HEK293 (cell line): ENCODE data around the gene NOXO1.

Experiments used
- CTCF ChIA-PET: fragments of 350-600 bp; formaldehyde crosslinking; extraction: SDS; loops from one replicate; lab custom pipeline; 2021; ENCODE audit warnings: antibody characterized with exemption; lab: Yijun Ruan, JAX
- POLR2A ChIA-PET: fragments of 300-600 bp; formaldehyde crosslinking; extraction: SDS; loops from one replicate; lab custom pipeline; 2020; ENCODE audit warnings: antibody characterized with exemption, inconsistent platforms; lab: Yijun Ruan, JAX
- H3K27ac ChIP-seq: fragments of 200-500 bp; sonication (Bioruptor generic); 2 replicates; pipeline ENCODE4 v1.5.1; 2014; ENCODE audit warnings: low read depth, low read length, control low read depth, inconsistent platforms; ENCODE audit errors: extremely low read depth
- H3K36me3 ChIP-seq, 2 experiments: fragments of 200-500 bp in 1 of 2; sonication (Bioruptor generic) in 1 of 2; 1 replicate in 1 of 2; 2 replicates in 1 of 2; pipeline ENCODE4 v1.5.1; 2014 to 2017; ENCODE audit warnings: inconsistent platforms in 2 of 2, low read length in 2 of 2; ENCODE audit not compliant: control insufficient read depth in 2 of 2, insufficient read depth in 1 of 2
- H3K4me1 ChIP-seq: fragments of 200-500 bp; sonication (Bioruptor generic); 2 replicates; pipeline ENCODE4 v1.5.1; 2014; ENCODE audit warnings: mild to moderate bottlenecking, low read length, inconsistent platforms; ENCODE audit not compliant: control insufficient read depth, insufficient read depth
- H3K4me3 ChIP-seq: 2 replicates; pipeline ENCODE4 v1.5.1; 2011; ENCODE audit warnings: low read depth, mild to moderate bottlenecking, control low read depth, low read length, moderate library complexity
- H3K9me3 ChIP-seq: fragments of 200-500 bp; sonication (Bioruptor generic); 2 replicates; pipeline ENCODE4 v1.5.1; 2014; ENCODE audit warnings: low read depth, low read length, inconsistent platforms; ENCODE audit not compliant: control insufficient read depth, insufficient read depth
- EGR2 ChIP-seq: fragments of 450-650 bp; formaldehyde crosslinking; IDR thresholded peaks from 2 replicates; pipeline ENCODE4 v1.5.1; 2016; ENCODE audit warnings: low read depth, missing biosample characterization, missing genetic modification characterization
- FEZF1 ChIP-seq: fragments of 450-650 bp; formaldehyde crosslinking; IDR thresholded peaks from 2 replicates; pipeline ENCODE4 v1.5.1; 2016; ENCODE audit warnings: missing biosample characterization, missing genetic modification characterization
- HIC1 ChIP-seq: fragments of 450-650 bp; formaldehyde crosslinking; IDR thresholded peaks from 2 replicates; pipeline ENCODE4 v1.5.1; 2016; ENCODE audit warnings: missing biosample characterization, missing genetic modification characterization
- KLF1 ChIP-seq: fragments of 450-650 bp; formaldehyde crosslinking; IDR thresholded peaks from 2 replicates; pipeline ENCODE4 v1.5.1; 2016; ENCODE audit warnings: missing biosample characterization, missing genetic modification characterization
- KLF8 ChIP-seq: fragments of 450-650 bp; formaldehyde crosslinking; IDR thresholded peaks from 2 replicates; pipeline ENCODE4 v1.5.1; 2016; ENCODE audit warnings: missing biosample characterization, missing genetic modification characterization
- KLF9 ChIP-seq: fragments of 450-650 bp; formaldehyde crosslinking; IDR thresholded peaks from 2 replicates; pipeline ENCODE4 v1.5.1; 2016; ENCODE audit warnings: missing biosample characterization, missing genetic modification characterization, low read depth
- MEIS1 ChIP-seq: sonication (generic); formaldehyde crosslinking; IDR thresholded peaks from 2 replicates; pipeline ENCODE4 v1.8.1; 2022; ENCODE audit warnings: missing genetic modification reagents, mild to moderate bottlenecking, borderline replicate concordance
- PRDM6 ChIP-seq: fragments of 450-650 bp; formaldehyde crosslinking; IDR thresholded peaks from 2 replicates; pipeline ENCODE4 v1.5.1; 2017; ENCODE audit warnings: missing biosample characterization, missing genetic modification characterization
- RBAK ChIP-seq: fragments of 450-650 bp; formaldehyde crosslinking; IDR thresholded peaks from 2 replicates; pipeline ENCODE4 v1.5.1; 2016; ENCODE audit warnings: missing biosample characterization, missing genetic modification characterization
- ZBTB7A ChIP-seq: fragments of 450-650 bp; formaldehyde crosslinking; IDR thresholded peaks from 2 replicates; pipeline ENCODE4 v1.5.1; 2016; ENCODE audit warnings: low read depth, missing biosample characterization, missing genetic modification characterization
- ZFHX2 ChIP-seq: fragments of 450-650 bp; formaldehyde crosslinking; conservative IDR thresholded peaks from 2 replicates; pipeline ENCODE4 v1.5.1; 2016; ENCODE audit warnings: missing biosample characterization, missing genetic modification characterization
- ZNF184 ChIP-seq: fragments of 450-650 bp; IDR thresholded peaks from 2 replicates; pipeline ENCODE4 v1.5.1; 2018; ENCODE audit warnings: missing biosample characterization, mild to moderate bottlenecking, missing genetic modification characterization
- ZNF2 ChIP-seq: fragments of 450-650 bp; formaldehyde crosslinking; IDR thresholded peaks from 2 replicates; pipeline ENCODE4 v1.5.1; 2016; ENCODE audit warnings: missing biosample characterization, missing genetic modification characterization
- ZNF221 ChIP-seq: fragments of 450-650 bp; formaldehyde crosslinking; IDR thresholded peaks from 2 replicates; pipeline ENCODE4 v1.5.1; 2017; ENCODE audit warnings: missing biosample characterization, missing genetic modification characterization, borderline replicate concordance
- ZNF302 ChIP-seq: fragments of 450-650 bp; formaldehyde crosslinking; IDR thresholded peaks from 2 replicates; pipeline ENCODE4 v1.5.1; 2016; ENCODE audit warnings: missing biosample characterization, missing genetic modification characterization, low read depth
- ZNF341 ChIP-seq: fragments of 450-650 bp; formaldehyde crosslinking; IDR thresholded peaks from 2 replicates; pipeline ENCODE4; 2016; ENCODE audit warnings: low read depth, missing biosample characterization, missing genetic modification characterization
- ZNF514 ChIP-seq: fragments of 450-650 bp; formaldehyde crosslinking; IDR thresholded peaks from 2 replicates; pipeline ENCODE4 v1.5.1; 2016; ENCODE audit warnings: missing biosample characterization, missing genetic modification characterization
- ZNF549 ChIP-seq: fragments of 450-650 bp; IDR thresholded peaks from 2 replicates; pipeline ENCODE4 v1.5.1; 2018; ENCODE audit warnings: missing biosample characterization, missing genetic modification characterization, mild to moderate bottlenecking, inconsistent platforms, moderate library complexity
- ZNF558 ChIP-seq: fragments of 450-650 bp; formaldehyde crosslinking; IDR thresholded peaks from 2 replicates; pipeline ENCODE4 v1.5.1; 2016; ENCODE audit warnings: missing biosample characterization, missing genetic modification characterization
- ZNF76 ChIP-seq: fragments of 450-650 bp; formaldehyde crosslinking; IDR thresholded peaks from 2 replicates; pipeline ENCODE4; 2016; ENCODE audit warnings: low read depth, missing biosample characterization, missing genetic modification characterization, borderline replicate concordance
- ZNF792 ChIP-seq: fragments of 450-650 bp; formaldehyde crosslinking; IDR thresholded peaks from 2 replicates; pipeline ENCODE4 v1.5.1; 2016; ENCODE audit warnings: missing biosample characterization, missing genetic modification characterization
- TF ChIP-seq, protein P1 (sequence below): fragments of 450-650 bp; formaldehyde crosslinking; IDR thresholded peaks from 2 replicates; pipeline ENCODE4 v1.5.1; 2016; ENCODE audit warnings: missing biosample characterization, missing genetic modification characterization

The NOXO1 gene

GRCh38 chr16:1980030-1980769, 1.1 kb downstream of the NOXO1 start:
- Histone ChIP-seq H3K27ac (no peak overlapping the region), H3K4me1 (peaks cover 7% of the 10 kb centered on the region; the same call in 1 of the 2 replicates), H3K9me3 (no peaks in the 10 kb centered on the region), H3K4me3 (no peak overlapping the region), H3K36me3 (peaks cover 0 to 47% of the 10 kb centered on the region in 2 experiments; a peak in 1 of 3 replicates)
- TF ChIP-seq ZNF2 (tag by site-specific recombination) (no peak), ZNF792 (no peak), ZNF558 (tag by site-specific recombination) (no peak), KLF1 (tag by site-specific recombination) (0 out of 2 replicates have a peak, but pooled peaks have one; percentile 13), ZNF221 (no peak), EGR2 (tag by site-specific recombination) (peak; percentile 49), ZFHX2 (tag by site-specific recombination) (peak; percentile 29)
- TF ChIP-seq, all 188 proteins: peak for 3
- ChIA-PET CTCF (interaction anchor here (0.5 to 0.8 kb wide), 2 partner anchors 14 to 118 kb away, joined by 3 to 4 read pairs; no protein-coding TSS in a partner anchor), POLR2A (interaction anchor here (1.3 to 10.1 kb wide), 3 partner anchors 15 to 198 kb away, joined by 3 to 76 read pairs (median 3); partner anchors contain the start of genes MSRB1, NUBP2, RPS2 and SPSB3)

DNA sequence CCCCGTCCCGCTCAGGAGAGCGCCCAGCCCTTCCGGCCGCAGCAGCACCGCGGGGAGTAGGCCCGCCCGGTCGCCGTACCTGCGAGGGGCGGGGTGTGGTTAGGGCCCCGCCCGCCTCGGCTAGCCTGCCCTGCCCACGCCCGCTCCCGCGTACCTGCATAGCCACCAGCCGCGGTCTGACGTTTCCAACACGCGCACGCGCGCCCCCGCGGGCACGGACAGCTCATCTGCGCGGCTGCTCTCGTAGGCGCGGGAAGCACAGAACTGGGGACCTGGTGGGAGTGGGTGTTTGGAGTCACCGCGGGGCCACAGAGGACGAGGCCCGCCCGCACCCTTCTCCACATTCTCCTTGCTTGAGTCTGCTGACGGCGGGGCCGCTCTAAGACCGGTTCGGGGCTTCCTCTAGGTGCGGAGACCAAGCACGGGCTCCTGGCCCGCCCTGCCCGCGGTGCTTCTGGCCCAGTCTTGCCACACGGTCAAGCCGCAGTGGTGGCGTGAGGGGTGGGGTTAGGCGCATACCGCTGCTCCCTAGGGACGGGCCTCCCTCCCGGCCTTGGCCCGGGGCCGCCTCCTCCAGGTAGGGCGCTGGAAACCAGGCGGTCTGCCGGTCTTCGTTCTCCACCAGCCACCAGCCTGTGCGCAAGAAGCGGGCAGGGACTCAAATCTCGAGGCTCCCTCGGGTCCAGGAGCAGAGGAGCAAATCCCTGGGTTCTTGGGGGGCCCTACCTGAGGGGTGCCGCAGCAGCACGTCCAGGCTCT, 1.8 kb downstream of the NOXO1 start:
- POLR2A ChIA-PET = interaction anchor here (0.6 to 10.1 kb wide), 5 partner anchors 14 to 197 kb away, joined by 3 to 76 read pairs (median 4); partner anchors contain the start of genes MSRB1, NUBP2, RPS2 and SPSB3
- no peaks in the 10 kb centered on the region for H3K9me3 ChIP-seq
- CTCF ChIA-PET = interaction anchor here (0.6 to 0.7 kb wide), 2 partner anchors 8 to 115 kb away, joined by 3 to 6 read pairs; no protein-coding TSS in a partner anchor
- peaks cover 0 to 54% of the 10 kb centered on the region in 2 experiments; a peak in 1 of 3 replicates for H3K36me3 ChIP-seq
- TF ChIP-seq MEIS1 (CRISPR knock-in tag) (no peak), KLF8 (tag by site-specific recombination) (peak; percentile 32; the same call in 1 of the 2 replicates), KLF1 (tag by site-specific recombination) (peak; percentile 16; the same call in 1 of the 2 replicates)
- peak overlapping the region; percentile 7; the same call in 1 of the 2 replicates for H3K4me3 ChIP-seq
- H3K4me1 ChIP-seq = peaks cover 4% of the 10 kb centered on the region; the same call in 1 of the 2 replicates
- H3K27ac ChIP-seq = no peak overlapping the region

GRCh38 chr16:1978476-1979120, 2.7 kb downstream of the NOXO1 start:
- Histone ChIP-seq H3K4me1 (peaks cover 4% of the 10 kb centered on the region; the same call in 1 of the 2 replicates), H3K9me3 (no peaks in the 10 kb centered on the region), H3K4me3 (no peak overlapping the region), H3K36me3 (peaks cover 0 to 59% of the 10 kb centered on the region in 2 experiments; a peak in 1 of 3 replicates), H3K27ac (no peak overlapping the region)
- POLR2A ChIA-PET = interaction anchor here (0.6 to 10.1 kb wide), 4 partner anchors 13 to 196 kb away, joined by 3 to 76 read pairs (median 6); partner anchors contain the start of genes NUBP2, RPS2 and SPSB3
- CTCF ChIA-PET = interaction anchor here (0.6 to 0.7 kb wide), 2 partner anchors 8 to 114 kb away, joined by 3 to 6 read pairs; no protein-coding TSS in a partner anchor
- no peak for TF ChIP-seq ZBTB7A
- no peak for TF ChIP-seq ZNF2 (tag by site-specific recombination)
- TF ChIP-seq KLF9 (tag by site-specific recombination) = peak; percentile 50
- TF ChIP-seq PRDM6 (tag by site-specific recombination) = no peak
- TF ChIP-seq KLF8 (tag by site-specific recombination) = peak; percentile 38
- TF ChIP-seq, protein P1, sequence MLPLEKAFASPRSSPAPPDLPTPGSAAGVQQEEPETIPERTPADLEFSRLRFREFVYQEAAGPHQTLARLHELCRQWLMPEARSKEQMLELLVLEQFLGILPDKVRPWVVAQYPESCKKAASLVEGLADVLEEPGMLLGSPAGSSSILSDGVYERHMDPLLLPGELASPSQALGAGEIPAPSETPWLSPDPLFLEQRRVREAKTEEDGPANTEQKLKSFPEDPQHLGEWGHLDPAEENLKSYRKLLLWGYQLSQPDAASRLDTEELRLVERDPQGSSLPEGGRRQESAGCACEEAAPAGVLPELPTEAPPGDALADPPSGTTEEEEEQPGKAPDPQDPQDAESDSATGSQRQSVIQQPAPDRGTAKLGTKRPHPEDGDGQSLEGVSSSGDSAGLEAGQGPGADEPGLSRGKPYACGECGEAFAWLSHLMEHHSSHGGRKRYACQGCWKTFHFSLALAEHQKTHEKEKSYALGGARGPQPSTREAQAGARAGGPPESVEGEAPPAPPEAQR (tag by site-specific recombination) = no peak
- TF ChIP-seq ZNF76 (tag by site-specific recombination) = no peak
- no peak for TF ChIP-seq ZNF514
- TF ChIP-seq ZNF549 (tag by site-specific recombination) = no peak
- TF ChIP-seq FEZF1 (tag by site-specific recombination) = no peak
- TF ChIP-seq ZNF341 (tag by site-specific recombination) = 0 out of 2 replicates have a peak, but pooled peaks have one; percentile 16
- TF ChIP-seq RBAK (tag by site-specific recombination) = no peak
- TF ChIP-seq ZNF302 = no peak
- TF ChIP-seq HIC1 (tag by site-specific recombination) = no peak
- TF ChIP-seq ZNF184 (tag by site-specific recombination) = no peak
